ENCODE measurements around the gene MB. TPM values are rescaled to one million over a fixed set of nuclear protein-coding genes. Genes with fewer than 3 reads are reported as not detected.

Gene MB
- total RNA-seq, 1 experiment from 2014 or later, result 1.5 TPM

DNA sequence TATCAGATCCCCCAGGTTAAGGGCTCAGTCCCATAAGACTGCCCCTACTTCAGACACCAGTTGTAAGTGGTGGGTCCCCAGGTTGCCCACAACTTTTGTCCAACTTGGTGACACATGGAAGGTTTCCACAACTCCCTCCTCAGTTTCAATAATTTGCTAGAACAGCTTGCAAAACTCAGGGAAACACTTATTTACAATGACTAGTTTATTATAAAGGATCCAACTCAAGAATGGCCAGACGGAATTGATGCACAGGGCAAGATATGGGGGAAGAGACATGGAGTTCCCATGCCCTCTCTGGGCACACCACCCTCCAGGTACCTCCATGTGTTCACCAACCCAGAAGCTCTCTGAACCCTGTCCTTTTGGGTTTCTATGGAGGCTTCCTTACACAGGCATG is 36.7 kb upstream of the MB start:
- intact Hi-C loops (cut with micrococcal nuclease), result no loop called here
- Histone ChIP-seq H3K9me3 (ENCODE audit: control insufficient read depth in 1 of 2, insufficient read depth in 1 of 2, low read depth in 1 of 2, low read length in 2 of 2) (no peaks in the 10 kb centered on the region), H2AFZ (ENCODE audit: low read depth, low read length, poor library complexity, severe bottlenecking) (no peak overlapping the region), H3K9ac (ENCODE audit: low read length) (no peak overlapping the region), H3K79me2 (ENCODE audit: insufficient read depth, low read length) (no peaks in the 10 kb centered on the region), H3K9me2 (ENCODE audit: insufficient read depth) (no peaks in the 10 kb centered on the region), H3K4me1 (ENCODE audit: control insufficient read depth in 1 of 2, insufficient read depth in 2 of 2, low read length in 2 of 2) (peaks cover 0 to under 1% of the 10 kb centered on the region in 2 experiments; a peak in 1 of 4 replicates), H3K27ac (ENCODE audit: low read depth, low read length) (no peak overlapping the region), H3K4me3 (replicated peaks in 1 of 2; ENCODE audit: low read depth in 1 of 2, low read length in 2 of 2) (no peak overlapping the region), H3K36me3 (ENCODE audit: control insufficient read depth in 1 of 2, insufficient read depth in 2 of 2, low read length in 2 of 2) (no peaks in the 10 kb centered on the region), H3K27me3 (ENCODE audit: insufficient read depth, low read length) (no peaks in the 10 kb centered on the region), H4K20me1 (ENCODE audit: insufficient read depth) (no peaks in the 10 kb centered on the region), H3K4me2 (ENCODE audit: low read length) (no peak overlapping the region)
- ChIA-PET POLR2A (no interaction called here), CTCF (no interaction called here), RAD21 (ENCODE audit: low non-redundant PET in 1 of 2, low total read pairs in 2 of 2, uncharacterized antibody in 2 of 2, unreplicated experiment in 2 of 2) (no interaction called here)
- TF ChIP-seq FOSL1 (IDR thresholded peaks at IDR 0.05; ENCODE audit: low read depth) (no peak), EGR1 (IDR thresholded peaks at IDR 0.05; ENCODE audit: low read depth) (no peak), POLR2AphosphoS5 (IDR thresholded peaks at IDR 0.05; ENCODE audit: low read depth, low read length) (no peak)
- TF ChIP-seq, protein P1, sequence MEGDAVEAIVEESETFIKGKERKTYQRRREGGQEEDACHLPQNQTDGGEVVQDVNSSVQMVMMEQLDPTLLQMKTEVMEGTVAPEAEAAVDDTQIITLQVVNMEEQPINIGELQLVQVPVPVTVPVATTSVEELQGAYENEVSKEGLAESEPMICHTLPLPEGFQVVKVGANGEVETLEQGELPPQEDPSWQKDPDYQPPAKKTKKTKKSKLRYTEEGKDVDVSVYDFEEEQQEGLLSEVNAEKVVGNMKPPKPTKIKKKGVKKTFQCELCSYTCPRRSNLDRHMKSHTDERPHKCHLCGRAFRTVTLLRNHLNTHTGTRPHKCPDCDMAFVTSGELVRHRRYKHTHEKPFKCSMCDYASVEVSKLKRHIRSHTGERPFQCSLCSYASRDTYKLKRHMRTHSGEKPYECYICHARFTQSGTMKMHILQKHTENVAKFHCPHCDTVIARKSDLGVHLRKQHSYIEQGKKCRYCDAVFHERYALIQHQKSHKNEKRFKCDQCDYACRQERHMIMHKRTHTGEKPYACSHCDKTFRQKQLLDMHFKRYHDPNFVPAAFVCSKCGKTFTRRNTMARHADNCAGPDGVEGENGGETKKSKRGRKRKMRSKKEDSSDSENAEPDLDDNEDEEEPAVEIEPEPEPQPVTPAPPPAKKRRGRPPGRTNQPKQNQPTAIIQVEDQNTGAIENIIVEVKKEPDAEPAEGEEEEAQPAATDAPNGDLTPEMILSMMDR (IDR thresholded peaks at IDR 0.05 in 2 of 3, conservative IDR thresholded peaks at IDR 0.05 in 1 of 3; ENCODE audit: borderline replicate concordance in 1 of 3, insufficient read depth in 1 of 3, low read depth in 2 of 3, low read length in 2 of 3), result no peak
- TF ChIP-seq, protein P2, sequence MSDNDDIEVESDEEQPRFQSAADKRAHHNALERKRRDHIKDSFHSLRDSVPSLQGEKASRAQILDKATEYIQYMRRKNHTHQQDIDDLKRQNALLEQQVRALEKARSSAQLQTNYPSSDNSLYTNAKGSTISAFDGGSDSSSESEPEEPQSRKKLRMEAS (IDR thresholded peaks at IDR 0.05), result no peak
- no peak for DNase-seq (ENCODE audit: low read depth, low spot score)
- no TSS peak for BruUV-seq (replicated peaks)
- no peak for ATAC-seq

DNA sequence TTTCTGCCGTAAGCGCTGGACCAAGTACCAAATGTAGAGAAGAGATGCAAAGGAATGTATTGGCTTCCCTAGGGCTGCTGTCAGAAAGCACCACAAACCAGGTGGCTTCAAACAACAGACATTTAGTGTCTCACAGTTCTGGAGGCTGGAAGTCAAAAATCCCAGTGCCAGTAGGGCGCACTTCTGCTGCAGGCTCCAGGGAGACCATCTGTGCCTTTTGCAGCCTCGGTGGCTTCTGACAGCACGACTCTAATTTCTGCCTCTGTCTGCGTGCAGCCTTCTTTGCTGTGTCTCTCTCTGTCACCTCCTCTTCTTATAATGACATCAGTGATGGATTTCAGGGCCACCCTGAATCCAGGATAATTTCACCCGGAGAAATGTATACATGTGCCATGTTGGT is 34.0 kb upstream of the MB start:
- Histone ChIP-seq H3K9me2 (ENCODE audit: insufficient read depth) (no peaks in the 10 kb centered on the region), H3K4me2 (ENCODE audit: low read length) (no peak overlapping the region), H3K79me2 (ENCODE audit: insufficient read depth, low read length) (no peaks in the 10 kb centered on the region), H3K9ac (ENCODE audit: low read length) (no peak overlapping the region), H4K20me1 (ENCODE audit: insufficient read depth) (no peaks in the 10 kb centered on the region), H3K4me1 (ENCODE audit: control insufficient read depth in 1 of 2, insufficient read depth in 2 of 2, low read length in 2 of 2) (peaks cover 10 to 11% of the 10 kb centered on the region in 2 experiments; a peak in 3 of 4 replicates), H2AFZ (ENCODE audit: low read depth, low read length, poor library complexity, severe bottlenecking) (no peak overlapping the region), H3K4me3 (replicated peaks in 1 of 2; ENCODE audit: low read depth in 1 of 2, low read length in 2 of 2) (no peak overlapping the region), H3K36me3 (ENCODE audit: control insufficient read depth in 1 of 2, insufficient read depth in 2 of 2, low read length in 2 of 2) (no peaks in the 10 kb centered on the region), H3K27ac (ENCODE audit: low read depth, low read length) (no peak overlapping the region), H3K9me3 (ENCODE audit: control insufficient read depth in 1 of 2, insufficient read depth in 1 of 2, low read depth in 1 of 2, low read length in 2 of 2) (no peaks in the 10 kb centered on the region), H3K27me3 (ENCODE audit: insufficient read depth, low read length) (no peaks in the 10 kb centered on the region)
- ATAC-seq (no peak), DNase-seq (ENCODE audit: low read depth, low spot score) (no peak)
- ChIA-PET RAD21 (ENCODE audit: low non-redundant PET in 1 of 2, low total read pairs in 2 of 2, uncharacterized antibody in 2 of 2, unreplicated experiment in 2 of 2) (no interaction called here), POLR2A (no interaction called here), CTCF (no interaction called here)
- TF ChIP-seq CBX3 (IDR thresholded peaks at IDR 0.05; ENCODE audit: low read depth) (no peak), EZH2 (IDR thresholded peaks at IDR 0.05) (no peak), POLR2AphosphoS5 (IDR thresholded peaks at IDR 0.05; ENCODE audit: low read depth, low read length) (no peak), YY1 (IDR thresholded peaks at IDR 0.05; ENCODE audit: extremely low read depth, insufficient replicate concordance, low read depth, low read length) (no peak), CEBPB (IDR thresholded peaks at IDR 0.05; ENCODE audit: low read depth) (no peak), SP1 (IDR thresholded peaks at IDR 0.05; ENCODE audit: low read depth) (no peak), POLR2A (IDR thresholded peaks at IDR 0.05; ENCODE audit: borderline replicate concordance, extremely low read depth, insufficient read depth, insufficient read length) (no peak), ZNF274 (IDR thresholded peaks at IDR 0.05; ENCODE audit: low read depth, low read length) (no peak), TCF7L2 (IDR thresholded peaks at IDR 0.05; ENCODE audit: borderline replicate concordance, extremely low read depth, insufficient read depth, insufficient read length) (no peak), FOSL1 (IDR thresholded peaks at IDR 0.05; ENCODE audit: low read depth) (no peak), EGR1 (IDR thresholded peaks at IDR 0.05; ENCODE audit: low read depth) (no peak), ELF1 (IDR thresholded peaks at IDR 0.05; ENCODE audit: borderline replicate concordance, low read depth) (no peak)
- TF ChIP-seq, protein P2 (IDR thresholded peaks at IDR 0.05), result no peak
- no TSS peak for BruUV-seq (replicated peaks)
- intact Hi-C loops (cut with micrococcal nuclease), result no loop called here
